Natural killer cell (primary cell): ENCODE data around the gene CHST6. TPM values are rescaled to one million over a fixed set of nuclear protein-coding genes. Genes with fewer than 3 reads are reported as not detected.
A peak's percentile ranks its signal among the peaks of the same experiment; 100 is the strongest.
"Not testable (repeated sequence)": the region's sequence is repeated elsewhere in the genome, so short reads cannot be mapped to it uniquely, and the experiment has no call there.

ENCODE experiments used
- ATAC-seq, 3 donors: fragments of 150-1000 bp in 2 of 3; fragments of 200-7000 bp in 1 of 3; cut with Tn5 transposase; 1 replicate in 1 of 3; 2 replicates in 2 of 3; pipeline ENCODE4 v1.10.0; 2021; ENCODE audit warnings: mild to moderate bottlenecking in 2 of 3, moderate library complexity in 2 of 3
- DNase-seq, 2 donors: peaks; one replicate each; pipeline versions ENCODE4 v3.0.0 to v3.0.0-alpha.2; 2013 to 2021; ENCODE audit warnings: mixed read lengths in 1 of 2
- H3K27ac ChIP-seq: one replicate; pipeline ENCODE4 v1.5.1; 2013; ENCODE audit warnings: mild to moderate bottlenecking, low read length
- H3K27me3 ChIP-seq: one replicate; pipeline ENCODE4 v1.6.1; 2013; ENCODE audit warnings: low read length; ENCODE audit not compliant: control insufficient read depth, insufficient read depth
- H3K36me3 ChIP-seq: one replicate; pipeline ENCODE4 v1.6.1; 2013; ENCODE audit warnings: low read length; ENCODE audit not compliant: control insufficient read depth, insufficient read depth
- H3K4me1 ChIP-seq: one replicate; pipeline ENCODE4 v1.6.1; 2013; ENCODE audit warnings: low read length; ENCODE audit not compliant: control insufficient read depth, insufficient read depth
- H3K4me3 ChIP-seq: one replicate; pipeline ENCODE4 v1.5.1; 2013; ENCODE audit warnings: low read length
- H3K9me3 ChIP-seq: one replicate; pipeline ENCODE4 v1.6.1; 2013; ENCODE audit warnings: low read length; ENCODE audit not compliant: control insufficient read depth, insufficient read depth
- H3K27ac Mint-ChIP-seq, 2 donors: one replicate each; pipeline ENCODE4 v1.8.0; 2022; ENCODE audit warnings: mild to moderate bottlenecking in 2 of 2, mixed read lengths in 2 of 2, moderate library complexity in 1 of 2
- H3K27me3 Mint-ChIP-seq, 2 donors: one replicate each; pipeline ENCODE4 v1.8.0; 2022; ENCODE audit warnings: low read depth in 2 of 2, mixed read lengths in 2 of 2
- H3K36me3 Mint-ChIP-seq: one replicate; pipeline ENCODE4 v1.8.0; 2022; ENCODE audit warnings: mixed read lengths
- H3K4me1 Mint-ChIP-seq, 2 donors: one replicate each; pipeline ENCODE4 v1.8.0; 2022; ENCODE audit warnings: mixed read lengths in 2 of 2
- H3K4me3 Mint-ChIP-seq: one replicate; pipeline ENCODE4 v1.8.0; 2022; ENCODE audit warnings: mild to moderate bottlenecking, moderate library complexity, mixed read lengths
- H3K9me3 Mint-ChIP-seq, 2 donors: one replicate each; pipeline ENCODE4 v1.8.0; 2022; ENCODE audit warnings: mixed read lengths in 2 of 2
- CTCF ChIP-seq: fragments of 200-600 bp; IDR thresholded peaks from one replicate; pipeline ENCODE4 v1.8.0; 2022; ENCODE audit warnings: antibody characterized with exemption
- WGBS: methylation state at CpG from one replicate; pipeline ENCODE4 v1.1.7; 2013; ENCODE audit warnings: missing lambda C conversion rate; ENCODE audit not compliant: insufficient coverage; 5-methylcytosine and 5-hydroxymethylcytosine counted together
- intact Hi-C: fragments of 100-400 bp; cut with micrococcal nuclease; formaldehyde crosslinking; loops from one replicate; pipeline ENCODE4 v1.14.2; 2022
- total RNA-seq, 4 donors: library from RNA; stranded (reverse); fragments of 120-200 nt in 1 of 4; gene quantifications; one replicate each; pipeline versions ENCODE4 v1.2.3 to v1.2.4, GENCODE V29; 2013 to 2022

CHST6 gene
- total RNA-seq, 3 donors from 2014 or later (not counting 1 experiment from before 2014, with no cell fraction given) = not detected

GRCh38 chr16:75526032-75526790, 31.0 kb upstream of the CHST6 start:
- Histone ChIP-seq H3K27me3 (no peaks in the 10 kb centered on the region), H3K36me3 (no peaks in the 10 kb centered on the region), H3K27ac (no peak overlapping the region), H3K4me3 (no peak overlapping the region), H3K9me3 (no peaks in the 10 kb centered on the region), H3K4me1 (no peaks in the 10 kb centered on the region)
- ATAC-seq = no peak
- whole genome bisulfite sequencing = 90% methylated on average over 5 of the region's 5 CpGs
- intact Hi-C loops = no loop called here
- H3K27ac Mint-ChIP-seq = no peak overlapping the region
- TF ChIP-seq CTCF = no peak
- no peak overlapping the region for H3K4me3 Mint-ChIP-seq
- DNase-seq = no peak
- H3K36me3 Mint-ChIP-seq = no peaks in the 10 kb centered on the region
- no peaks in the 10 kb centered on the region for H3K27me3 Mint-ChIP-seq
- no peaks in the 10 kb centered on the region for H3K9me3 Mint-ChIP-seq
- H3K4me1 Mint-ChIP-seq = no peaks in the 10 kb centered on the region

- TF ChIP-seq CTCF = no peak
- 98% methylated on average over 6 of the region's 6 CpGs for WGBS
- no peaks in the 10 kb centered on the region for H3K27me3 Mint-ChIP-seq
- intact Hi-C loops = no loop called here
- no peaks in the 10 kb centered on the region for H3K36me3 Mint-ChIP-seq
- Histone ChIP-seq H3K36me3 (no peaks in the 10 kb centered on the region), H3K9me3 (no peaks in the 10 kb centered on the region), H3K27me3 (no peaks in the 10 kb centered on the region), H3K4me1 (peaks cover 11% of the 10 kb centered on the region), H3K27ac (no peak overlapping the region), H3K4me3 (no peak overlapping the region)
- H3K27ac Mint-ChIP-seq = no peak overlapping the region
- no peaks in the 10 kb centered on the region for H3K9me3 Mint-ChIP-seq
- DNase-seq = no peak
- no peak for ATAC-seq
- no peak overlapping the region for H3K4me3 Mint-ChIP-seq
- H3K4me1 Mint-ChIP-seq = peaks cover 10 to 12% of the 10 kb centered on the region in 2 donors
Measured at GRCh38 chr16:75519175-75519574, 23.9 kb upstream of the CHST6 start.

GRCh38 chr16:75516189-75516966, 21.1 kb upstream of the CHST6 start:
- Histone ChIP-seq H3K4me1 (peaks cover 11% of the 10 kb centered on the region), H3K4me3 (peak overlapping the region; percentile 86), H3K27ac (peak overlapping the region; percentile 87)
- ATAC-seq = peak in 2 of 3 donors; percentile 8 to 19
- H3K9me3 ChIP-seq, H3K27me3 Mint-ChIP-seq, H3K36me3 Mint-ChIP-seq, H3K9me3 Mint-ChIP-seq, H3K27me3 ChIP-seq, H3K36me3 ChIP-seq: not testable (repeated sequence)
- H3K4me3 Mint-ChIP-seq = peak overlapping the region; percentile 78
- H3K4me1 Mint-ChIP-seq = peaks cover 10 to 12% of the 10 kb centered on the region in 2 donors
- DNase-seq = peak in 1 of 2 donors; percentile 58
- H3K27ac Mint-ChIP-seq = peak overlapping the region; percentile 48 to 97
- intact Hi-C loops = loop anchor here (2.0 kb wide), 1 partner anchor 106 kb away; the partner anchor contains the start of gene ADAT1
- 11% methylated on average over 42 of the region's 42 CpGs for WGBS

GRCh38 chr16:75514296-75514695, 19.1 kb upstream of the CHST6 start:
- Mint-ChIP-seq H3K4me1 (peaks cover 10 to 12% of the 10 kb centered on the region in 2 donors), H3K27me3 (no peaks in the 10 kb centered on the region), H3K9me3 (no peaks in the 10 kb centered on the region), H3K36me3 (no peaks in the 10 kb centered on the region), H3K4me3 (no peak overlapping the region), H3K27ac (no peak overlapping the region)
- TF ChIP-seq CTCF = no peak
- no peak overlapping the region for H3K27ac ChIP-seq
- DNase-seq (no peak), ATAC-seq (no peak)
- no peaks in the 10 kb centered on the region for H3K9me3 ChIP-seq
- no peaks in the 10 kb centered on the region for H3K36me3 ChIP-seq
- H3K4me1 ChIP-seq = peaks cover 11% of the 10 kb centered on the region
- WGBS = 95% methylated on average over 10 of the region's 11 CpGs
- no peaks in the 10 kb centered on the region for H3K27me3 ChIP-seq
- intact Hi-C loops = no loop called here
- H3K4me3 ChIP-seq = no peak overlapping the region
